Measurements from ENCODE around the gene SLC10A4. TPM values are rescaled to one million over a fixed set of nuclear protein-coding genes. Genes with fewer than 3 reads are reported as not detected.

Gene SLC10A4
- total and polyA plus RNA-seq, 2 of the 4 experiments (the other 2 are of a cell fraction), result not detected

DNA sequence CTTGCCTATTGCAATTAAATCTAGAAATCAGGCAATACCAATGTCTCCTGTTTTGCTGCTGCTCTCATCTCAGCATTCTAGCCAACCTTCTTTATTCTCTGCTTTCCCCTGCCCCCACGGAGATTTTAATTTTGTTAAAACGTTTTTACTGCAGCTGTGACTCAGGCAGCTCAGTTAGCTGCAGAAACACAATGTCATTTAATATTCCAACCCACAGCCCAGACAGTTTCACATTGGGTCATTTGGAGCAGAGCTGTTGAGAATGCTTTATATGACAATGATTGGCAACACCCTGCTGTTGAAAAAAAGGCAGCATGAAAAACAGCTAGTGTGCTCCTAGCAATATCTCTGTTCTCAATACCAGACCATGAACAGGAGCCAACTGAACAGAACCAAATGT lies 12.6 kb upstream of the SLC10A4 start:
- CTCF ChIA-PET, result no interaction called here
- no CpG with 5 or more reads among the region's 2 CpGs for WGBS, 2 experiments (ENCODE audit: extremely low coverage in 2 of 2, insufficient read length in 1 of 2)
- no peak for DNase-seq

More for the DNA sequence above, 12.6 kb upstream of the SLC10A4 start:
- H3K4me2 ChIP-seq (ENCODE audit: low read depth, low read length), result no peak overlapping the region; the same call in 1 of the 2 replicates
- no peak overlapping the region for H3K14ac ChIP-seq (replicated peaks; ENCODE audit: low read depth, low read length)
- H2BK20ac ChIP-seq (ENCODE audit: low read depth, low read length), result no peak overlapping the region
- H3K9me1 ChIP-seq (ENCODE audit: insufficient read depth, low read length), result no peaks in the 10 kb centered on the region
- dilution Hi-C loops (cut with HindIII; ENCODE audit: low sequenced_read_pairs, unreplicated experiment) (no loop called here), intact Hi-C loops (cut with micrococcal nuclease) (no loop called here), in situ Hi-C loops (cut with MboI; ENCODE audit: low sequenced_read_pairs) (no loop called here)
- H2BK120ac ChIP-seq (ENCODE audit: low read depth, low read length), result no peak overlapping the region
- H3K9ac ChIP-seq (ENCODE audit: low read depth, low read length), result no peak overlapping the region
- H3K4me1 ChIP-seq (ENCODE audit: control insufficient read depth, insufficient read depth, low read length), result no peaks in the 10 kb centered on the region
- no TSS peak for BruUV-seq (replicated peaks)
- no peak overlapping the region for H4K5ac ChIP-seq (ENCODE audit: low read depth, low read length)
- H3K18ac ChIP-seq (ENCODE audit: low read depth, low read length), result no peak overlapping the region
- POLR2A ChIA-PET (ENCODE audit: unreplicated experiment), result no interaction called here
- no peak; the same call in 1 of the 2 replicates for ATAC-seq (ENCODE audit: low read depth)
- peaks cover 1% of the 10 kb centered on the region for H3K27me3 ChIP-seq (ENCODE audit: control insufficient read depth, insufficient read depth, low read length)
- H3K79me1 ChIP-seq (ENCODE audit: low read depth in 1 of 2, low read length in 2 of 2), result no peaks in the 10 kb centered on the region
- no peak overlapping the region for H2BK5ac ChIP-seq (ENCODE audit: low read depth, low read length, poor library complexity, severe bottlenecking)
- H4K20me1 ChIP-seq (ENCODE audit: insufficient read depth, low read length), result no peaks in the 10 kb centered on the region
- H2AK5ac ChIP-seq (ENCODE audit: low read depth, low read length), result no peak overlapping the region
- H2AK9ac ChIP-seq (replicated peaks; ENCODE audit: low read depth, low read length, poor library complexity), result no peak overlapping the region
- H4K8ac ChIP-seq (ENCODE audit: low read depth in 2 of 2, low read length in 2 of 2), result no peak overlapping the region
- H4K91ac ChIP-seq (ENCODE audit: insufficient read depth, low read depth, low read length), result no peak overlapping the region
- H3K4me3 ChIP-seq (ENCODE audit: insufficient read depth, low read depth, low read length), result no peak overlapping the region
- no peak overlapping the region for H3K23ac ChIP-seq (ENCODE audit: low read depth, low read length)
- no peak for TF ChIP-seq MAZ (IDR thresholded peaks at IDR 0.05; ENCODE audit: borderline replicate concordance, low read depth, low read length)
- TF ChIP-seq, protein P1, sequence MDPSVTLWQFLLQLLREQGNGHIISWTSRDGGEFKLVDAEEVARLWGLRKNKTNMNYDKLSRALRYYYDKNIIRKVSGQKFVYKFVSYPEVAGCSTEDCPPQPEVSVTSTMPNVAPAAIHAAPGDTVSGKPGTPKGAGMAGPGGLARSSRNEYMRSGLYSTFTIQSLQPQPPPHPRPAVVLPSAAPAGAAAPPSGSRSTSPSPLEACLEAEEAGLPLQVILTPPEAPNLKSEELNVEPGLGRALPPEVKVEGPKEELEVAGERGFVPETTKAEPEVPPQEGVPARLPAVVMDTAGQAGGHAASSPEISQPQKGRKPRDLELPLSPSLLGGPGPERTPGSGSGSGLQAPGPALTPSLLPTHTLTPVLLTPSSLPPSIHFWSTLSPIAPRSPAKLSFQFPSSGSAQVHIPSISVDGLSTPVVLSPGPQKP (IDR thresholded peaks at IDR 0.05; ENCODE audit: borderline replicate concordance, low read depth, low read length), result no peak
- TF ChIP-seq, protein P2, sequence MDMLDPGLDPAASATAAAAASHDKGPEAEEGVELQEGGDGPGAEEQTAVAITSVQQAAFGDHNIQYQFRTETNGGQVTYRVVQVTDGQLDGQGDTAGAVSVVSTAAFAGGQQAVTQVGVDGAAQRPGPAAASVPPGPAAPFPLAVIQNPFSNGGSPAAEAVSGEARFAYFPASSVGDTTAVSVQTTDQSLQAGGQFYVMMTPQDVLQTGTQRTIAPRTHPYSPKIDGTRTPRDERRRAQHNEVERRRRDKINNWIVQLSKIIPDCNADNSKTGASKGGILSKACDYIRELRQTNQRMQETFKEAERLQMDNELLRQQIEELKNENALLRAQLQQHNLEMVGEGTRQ (IDR thresholded peaks at IDR 0.05; ENCODE audit: low read depth, low read length), result no peak
- TF ChIP-seq POLR2A (IDR thresholded peaks at IDR 0.05; ENCODE audit: low read depth, low read length), result no peak
- no peak for TF ChIP-seq MAFK (IDR thresholded peaks at IDR 0.05; ENCODE audit: low read depth, low read length)
- no peak for TF ChIP-seq RCOR1 (IDR thresholded peaks at IDR 0.05; ENCODE audit: insufficient replicate concordance, low read length)
- no peak overlapping the region for H3K56ac ChIP-seq (ENCODE audit: extremely low read depth, insufficient read depth, low read length)
- H3K9me3 ChIP-seq (ENCODE audit: control insufficient read depth, insufficient read depth, low read length), result no peaks in the 10 kb centered on the region
- no peaks in the 10 kb centered on the region for H3K36me3 ChIP-seq (ENCODE audit: control insufficient read depth, insufficient read depth, low read length)
- no peak overlapping the region for H2AFZ ChIP-seq (replicated peaks; ENCODE audit: low read length, poor library complexity)
- H2BK15ac ChIP-seq (ENCODE audit: low read depth, low read length), result no peak overlapping the region
- no peak overlapping the region for H3K4ac ChIP-seq (ENCODE audit: low read depth, low read length)
- H3K27ac ChIP-seq (ENCODE audit: insufficient read depth, low read length), result no peak overlapping the region
